ENCODE results near the gene CADPS.

GRCh38 chr3:62496503-62496902 is 378.7 kb downstream of the CADPS start:
- TF ChIP-seq EZH2 (IDR thresholded peaks at IDR 0.05; ENCODE audit: borderline replicate concordance, low read depth, low read length, poor library complexity, severe bottlenecking) (no peak), CTCF (conservative IDR thresholded peaks at IDR 0.05; ENCODE audit: low read depth, low read length) (no peak)

All from A673 (cell line).